IMR-90 (cell line): ENCODE results near the gene CCDC134. TPM values are rescaled to one million over a fixed set of nuclear protein-coding genes. Genes with fewer than 3 reads are reported as not detected.

Experiments
- ATAC-seq: fragments of 200-7000 bp; cut with Tn5 transposase; 2 replicates; pipeline ENCODE4 v1.9.1; 2020; ENCODE audit warnings: low read depth, mild to moderate bottlenecking, moderate library complexity
- BruUV-seq: library from RNA; stranded (reverse); fragments of 400-500 nt; replicated peaks from 2 replicates; lab custom pipeline; 2021; lab: Mats Ljungman, UMichigan
- CTCF ChIA-PET: fragments of 300-600 bp; formaldehyde crosslinking; extraction: SDS; loops from one replicate; lab custom pipeline; 2021; ENCODE audit warnings: antibody characterized with exemption; lab: Yijun Ruan, JAX
- POLR2A ChIA-PET: fragments of 300-600 bp; sonication (Branson Sonifier 250); formaldehyde crosslinking; loops from one replicate; lab custom pipeline; 2022; ENCODE audit warnings: antibody characterized with exemption; ENCODE audit not compliant: unreplicated experiment; lab: Charles Lee
- DNase-seq: peaks from one replicate; pipeline ENCODE4 v3.0.0; 2013
- H2AFZ ChIP-seq: replicated peaks from 2 replicates; pipeline ENCODE3; 2013; ENCODE audit warnings: low read length, mild to moderate bottlenecking; ENCODE audit not compliant: poor library complexity
- H2AK5ac ChIP-seq: 2 replicates; pipeline ENCODE4 v1.6.1; 2013; ENCODE audit warnings: low read depth, low read length, inconsistent platforms
- H2AK9ac ChIP-seq: replicated peaks from 2 replicates; pipeline ENCODE3; 2013; ENCODE audit warnings: mild to moderate bottlenecking, low read depth, low read length, moderate library complexity; ENCODE audit not compliant: poor library complexity
- H2BK120ac ChIP-seq: 2 replicates; pipeline ENCODE4 v1.6.1; 2013; ENCODE audit warnings: low read depth, low read length, inconsistent platforms
- H2BK15ac ChIP-seq: 3 replicates; pipeline ENCODE4 v1.6.1; 2013; ENCODE audit warnings: low read depth, low read length, inconsistent platforms
- H2BK20ac ChIP-seq: 2 replicates; pipeline ENCODE4 v1.6.1; 2013; ENCODE audit warnings: low read depth, mild to moderate bottlenecking, inconsistent platforms, low read length, moderate library complexity
- H2BK5ac ChIP-seq: 2 replicates; pipeline ENCODE4 v1.6.1; 2013; ENCODE audit warnings: mild to moderate bottlenecking, low read depth, low read length, inconsistent platforms; ENCODE audit not compliant: poor library complexity, severe bottlenecking
- H3K14ac ChIP-seq: replicated peaks from 2 replicates; pipeline ENCODE4 v1.6.1; 2013; ENCODE audit warnings: low read depth, low read length, inconsistent platforms
- H3K18ac ChIP-seq: 2 replicates; pipeline ENCODE4 v1.6.1; 2013; ENCODE audit warnings: low read depth, low read length, control low read depth
- H3K23ac ChIP-seq: 2 replicates; pipeline ENCODE4 v1.6.1; 2013; ENCODE audit warnings: low read depth, low read length, inconsistent platforms
- H3K27ac ChIP-seq: 2 replicates; pipeline ENCODE4 v1.5.1; 2013; ENCODE audit warnings: mild to moderate bottlenecking, control low read depth, low read length; ENCODE audit not compliant: insufficient read depth
- H3K27me3 ChIP-seq: 2 replicates; pipeline ENCODE4 v1.6.1; 2013; ENCODE audit warnings: low read length; ENCODE audit not compliant: control insufficient read depth, insufficient read depth
- H3K36me3 ChIP-seq: 2 replicates; pipeline ENCODE4 v1.6.1; 2013; ENCODE audit warnings: low read length, mixed read lengths; ENCODE audit not compliant: control insufficient read depth, insufficient read depth
- H3K4ac ChIP-seq: 2 replicates; pipeline ENCODE4 v1.6.1; 2013; ENCODE audit warnings: low read depth, low read length, inconsistent platforms
- H3K4me1 ChIP-seq: 2 replicates; pipeline ENCODE4 v1.6.1; 2013; ENCODE audit warnings: low read length, mixed read lengths; ENCODE audit not compliant: control insufficient read depth, insufficient read depth
- H3K4me2 ChIP-seq: 2 replicates; pipeline ENCODE4 v1.6.1; 2013; ENCODE audit warnings: low read depth, mild to moderate bottlenecking, control low read depth, low read length, moderate library complexity
- H3K4me3 ChIP-seq: 2 replicates; pipeline ENCODE4 v1.5.1; 2013; ENCODE audit warnings: low read depth, mild to moderate bottlenecking, control low read depth, low read length, moderate library complexity; ENCODE audit not compliant: insufficient read depth
- H3K56ac ChIP-seq: 2 replicates; pipeline ENCODE4 v1.6.1; 2013; ENCODE audit warnings: low read length, inconsistent platforms; ENCODE audit not compliant: insufficient read depth; ENCODE audit errors: extremely low read depth
- H3K79me1 ChIP-seq, 2 experiments: 2 replicates each; pipeline ENCODE4 v1.6.1; 2013; ENCODE audit warnings: low read length in 2 of 2, inconsistent platforms in 1 of 2, low read depth in 1 of 2
- H3K9ac ChIP-seq: 2 replicates; pipeline ENCODE4 v1.6.1; 2013; ENCODE audit warnings: low read depth, low read length, control low read depth
- H3K9me1 ChIP-seq: 2 replicates; pipeline ENCODE4 v1.6.1; 2013; ENCODE audit warnings: low read length, inconsistent platforms; ENCODE audit not compliant: insufficient read depth
- H3K9me3 ChIP-seq: 2 replicates; pipeline ENCODE4 v1.6.1; 2013; ENCODE audit warnings: low read length; ENCODE audit not compliant: control insufficient read depth, insufficient read depth
- H4K20me1 ChIP-seq: 2 replicates; pipeline ENCODE4 v1.6.1; 2013; ENCODE audit warnings: low read length, inconsistent platforms; ENCODE audit not compliant: insufficient read depth
- H4K5ac ChIP-seq: 2 replicates; pipeline ENCODE4 v1.6.1; 2013; ENCODE audit warnings: mild to moderate bottlenecking, low read depth, low read length, control low read depth
- H4K8ac ChIP-seq, 2 experiments: 2 replicates each; pipeline ENCODE4 v1.6.1; 2013; ENCODE audit warnings: low read depth in 2 of 2, low read length in 2 of 2, control low read depth in 1 of 2, inconsistent platforms in 1 of 2
- H4K91ac ChIP-seq: 2 replicates; pipeline ENCODE4 v1.6.1; 2013; ENCODE audit warnings: low read depth, low read length, inconsistent platforms; ENCODE audit not compliant: insufficient read depth
- BHLHE40 ChIP-seq: fragments of 150-350 bp; IDR thresholded peaks from 2 replicates; pipeline ENCODE4 v1.6.1; 2016; ENCODE audit warnings: mild to moderate bottlenecking, low read depth, low read length
- CEBPB ChIP-seq: IDR thresholded peaks from 2 replicates; pipeline ENCODE4 v1.6.1; 2012; ENCODE audit warnings: low read depth, low read length, improper control_type of control experiment
- CHD1 ChIP-seq: IDR thresholded peaks from 2 replicates; pipeline ENCODE4 v1.6.1; 2012; ENCODE audit warnings: low read depth, low read length, improper control_type of control experiment
- CTCF ChIP-seq: conservative IDR thresholded peaks from 2 replicates; pipeline ENCODE4 v1.5.1; 2012; ENCODE audit warnings: mild to moderate bottlenecking, low read depth, low read length, improper control_type of control experiment
- FOS ChIP-seq: fragments of 150-350 bp; IDR thresholded peaks from 2 replicates; pipeline ENCODE4 v1.6.1; 2016; ENCODE audit warnings: low read depth, low read length
- MAFK ChIP-seq: IDR thresholded peaks from 2 replicates; pipeline ENCODE4 v1.6.1; 2012; ENCODE audit warnings: low read depth, low read length, improper control_type of control experiment
- MAZ ChIP-seq: IDR thresholded peaks from 2 replicates; pipeline ENCODE4 v1.6.1; 2012; ENCODE audit warnings: low read depth, mild to moderate bottlenecking, low read length, improper control_type of control experiment, moderate library complexity, borderline replicate concordance
- MXI1 ChIP-seq: IDR thresholded peaks from 2 replicates; pipeline ENCODE4 v1.6.1; 2012; ENCODE audit warnings: low read depth, mild to moderate bottlenecking, low read length, moderate library complexity, borderline replicate concordance
- NFE2L2 ChIP-seq: fragments of 150-350 bp; IDR thresholded peaks from 2 replicates; pipeline ENCODE4 v1.6.1; 2016; ENCODE audit warnings: low read depth, mild to moderate bottlenecking, low read length
- POLR2A ChIP-seq: IDR thresholded peaks from 2 replicates; pipeline ENCODE4 v1.6.1; 2012; ENCODE audit warnings: mild to moderate bottlenecking, low read depth, low read length
- RAD21 ChIP-seq: IDR thresholded peaks from 2 replicates; pipeline ENCODE4 v1.6.1; 2012; ENCODE audit warnings: low read length, improper control_type of control experiment
- RCOR1 ChIP-seq: IDR thresholded peaks from 2 replicates; pipeline ENCODE4 v1.6.1; 2012; ENCODE audit warnings: mild to moderate bottlenecking, low read length, improper control_type of control experiment; ENCODE audit not compliant: insufficient replicate concordance
- RFX5 ChIP-seq: IDR thresholded peaks from 2 replicates; pipeline ENCODE4 v1.8.0; 2012; ENCODE audit warnings: low read depth, mild to moderate bottlenecking, low read length, moderate library complexity
- SMC3 ChIP-seq: fragments of 150-350 bp; IDR thresholded peaks from 2 replicates; pipeline ENCODE4 v1.6.1; 2016; ENCODE audit warnings: low read depth, mild to moderate bottlenecking, antibody characterized with exemption, low read length, moderate library complexity
- WGBS, 2 experiments: methylation state at CpG; one replicate each; pipeline versions ENCODE4 v1.1.5 to v1.1.7; 2013; ENCODE audit warnings: missing lambda C conversion rate in 2 of 2; ENCODE audit not compliant: insufficient read length in 1 of 2; ENCODE audit errors: extremely low coverage in 2 of 2; 5-methylcytosine and 5-hydroxymethylcytosine counted together
- dilution Hi-C: fragments of 300-500 bp; cut with HindIII; formaldehyde crosslinking; loops from one replicate; pipeline ENCODE4 v1.14.3; 2018; ENCODE audit warnings: low sequenced_read_pairs; ENCODE audit not compliant: unreplicated experiment
- in situ Hi-C: fragments of 300-500 bp; cut with MboI; formaldehyde crosslinking; loops from 3 replicates; pipeline ENCODE4 v1.14.3; 2019; ENCODE audit warnings: low sequenced_read_pairs, inconsistent platforms, mixed read lengths
- intact Hi-C: fragments of 100-400 bp; cut with micrococcal nuclease; formaldehyde crosslinking; loops from 2 replicates; pipeline ENCODE4 v1.10.0; 2022
- polyA plus RNA-seq, 3 experiments: library from polyadenylated mRNA; depleted of rRNA; stranded (reverse); fragments of >200 nt; gene quantifications; 2 replicates each; pipeline ENCODE4 v1.2.3, GENCODE V29; 2012; ENCODE audit warnings: low replicate concordance in 1 of 3
- total RNA-seq: library from RNA; depleted of rRNA; stranded (reverse); fragments of >200 nt; gene quantifications from 2 replicates; pipeline ENCODE4 v1.2.3, GENCODE V29; 2012
- TF ChIP-seq, protein P1 (sequence below): fragments of 150-350 bp; IDR thresholded peaks from 2 replicates; pipeline ENCODE4 v1.6.1; 2017; ENCODE audit warnings: mild to moderate bottlenecking, antibody characterized with exemption, low read length, low read depth
- TF ChIP-seq, protein P2 (sequence below): fragments of 150-350 bp; IDR thresholded peaks from 2 replicates; pipeline ENCODE4 v1.6.1; 2016; ENCODE audit warnings: low read depth, mild to moderate bottlenecking, low read length, moderate library complexity, borderline replicate concordance

Gene CCDC134
- total and polyA plus RNA-seq, 2 of the 4 experiments (the other 2 are of a cell fraction), result 5.1 to 7.0 TPM

DNA sequence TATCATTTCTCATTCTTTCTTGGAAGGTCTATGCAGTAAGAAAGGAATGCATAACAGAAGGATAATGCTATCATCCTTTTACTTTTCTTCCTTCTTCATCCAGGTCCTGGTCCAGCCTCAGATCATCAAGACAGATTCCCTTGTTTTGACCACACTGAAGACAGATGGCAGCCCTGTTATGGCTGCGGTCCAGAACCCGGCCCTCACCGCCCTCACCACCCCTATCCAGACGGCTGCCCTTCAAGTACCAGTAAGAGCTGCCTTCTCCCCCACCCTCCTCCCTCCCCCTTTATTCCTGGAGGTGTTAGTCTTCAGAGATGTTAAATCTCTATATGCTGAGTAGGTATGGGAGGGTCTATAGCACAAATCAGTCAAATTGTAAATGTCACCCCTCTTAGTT, 70.3 kb downstream of the CCDC134 start:
- Histone ChIP-seq H4K91ac (no peak overlapping the region), H3K36me3 (peaks cover 30% of the 10 kb centered on the region), H2AFZ (no peak overlapping the region), H4K8ac (no peak overlapping the region), H3K18ac (no peak overlapping the region), H3K79me1 (peaks cover 0 to 3% of the 10 kb centered on the region in 2 experiments; a peak in 2 of 4 replicates), H3K4me3 (no peak overlapping the region), H3K27ac (no peak overlapping the region), H4K5ac (no peak overlapping the region), H3K9me1 (peaks cover 14% of the 10 kb centered on the region; the same call in 1 of the 2 replicates), H3K4me2 (no peak overlapping the region), H2BK5ac (no peak overlapping the region), H3K4me1 (peaks cover 2% of the 10 kb centered on the region), H3K9me3 (no peaks in the 10 kb centered on the region), H4K20me1 (peaks cover under 1% of the 10 kb centered on the region; the same call in 1 of the 2 replicates), H3K27me3 (no peaks in the 10 kb centered on the region), H3K56ac (no peak overlapping the region), H2AK5ac (no peak overlapping the region), H3K4ac (no peak overlapping the region), H2AK9ac (no peak overlapping the region), H2BK15ac (no peak overlapping the region), H3K23ac (no peak overlapping the region), H2BK120ac (no peak overlapping the region), H3K14ac (no peak overlapping the region), H3K9ac (no peak overlapping the region), H2BK20ac (no peak overlapping the region)
- dilution Hi-C loops (no loop called here), in situ Hi-C loops (no loop called here), intact Hi-C loops (no loop called here)
- POLR2A ChIA-PET, result no interaction called here
- BruUV-seq, result no TSS peak
- DNase-seq (no peak), ATAC-seq (no peak)
- TF ChIP-seq RFX5 (no peak), POLR2A (no peak), SMC3 (no peak), MXI1 (no peak), CEBPB (no peak), MAFK (no peak), MAZ (no peak), BHLHE40 (no peak), CHD1 (no peak), CTCF (no peak), RAD21 (no peak), FOS (no peak), RCOR1 (no peak), NFE2L2 (no peak)
- TF ChIP-seq, protein P1, sequence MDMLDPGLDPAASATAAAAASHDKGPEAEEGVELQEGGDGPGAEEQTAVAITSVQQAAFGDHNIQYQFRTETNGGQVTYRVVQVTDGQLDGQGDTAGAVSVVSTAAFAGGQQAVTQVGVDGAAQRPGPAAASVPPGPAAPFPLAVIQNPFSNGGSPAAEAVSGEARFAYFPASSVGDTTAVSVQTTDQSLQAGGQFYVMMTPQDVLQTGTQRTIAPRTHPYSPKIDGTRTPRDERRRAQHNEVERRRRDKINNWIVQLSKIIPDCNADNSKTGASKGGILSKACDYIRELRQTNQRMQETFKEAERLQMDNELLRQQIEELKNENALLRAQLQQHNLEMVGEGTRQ, result no peak
- TF ChIP-seq, protein P2, sequence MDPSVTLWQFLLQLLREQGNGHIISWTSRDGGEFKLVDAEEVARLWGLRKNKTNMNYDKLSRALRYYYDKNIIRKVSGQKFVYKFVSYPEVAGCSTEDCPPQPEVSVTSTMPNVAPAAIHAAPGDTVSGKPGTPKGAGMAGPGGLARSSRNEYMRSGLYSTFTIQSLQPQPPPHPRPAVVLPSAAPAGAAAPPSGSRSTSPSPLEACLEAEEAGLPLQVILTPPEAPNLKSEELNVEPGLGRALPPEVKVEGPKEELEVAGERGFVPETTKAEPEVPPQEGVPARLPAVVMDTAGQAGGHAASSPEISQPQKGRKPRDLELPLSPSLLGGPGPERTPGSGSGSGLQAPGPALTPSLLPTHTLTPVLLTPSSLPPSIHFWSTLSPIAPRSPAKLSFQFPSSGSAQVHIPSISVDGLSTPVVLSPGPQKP, result no peak
- WGBS, 2 experiments, result no CpG with 5 or more reads among the region's 4 CpGs
- CTCF ChIA-PET, result no interaction called here
